Measurements from ENCODE around the gene ZNF490.
"Not testable (repeated sequence)": the region's sequence is repeated elsewhere in the genome, so short reads cannot be mapped to it uniquely, and the experiment has no call there.

Gene ZNF490

DNA sequence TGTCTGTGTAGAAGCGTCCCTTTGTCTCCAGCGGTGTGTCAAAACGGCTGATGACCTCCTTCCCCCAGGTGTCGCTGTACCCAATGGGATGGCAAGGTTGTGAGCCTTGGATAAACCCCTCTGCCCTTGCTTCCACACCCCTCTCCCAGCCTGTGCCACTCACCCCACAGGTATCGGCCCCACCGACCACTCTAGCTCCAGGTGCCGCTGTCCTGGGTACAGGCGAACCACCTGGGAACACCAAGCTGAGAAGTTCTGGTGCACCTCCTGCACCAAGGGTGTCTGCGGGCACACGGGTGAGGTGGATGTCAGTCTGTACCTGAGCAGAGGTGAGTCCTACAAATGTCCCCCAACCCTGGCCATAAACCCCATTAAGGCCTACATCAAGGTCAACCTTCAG lies 39.3 kb upstream of the ZNF490 start:
- no peak for TF ChIP-seq FOXM1 (IDR thresholded peaks at IDR 0.05; ENCODE audit: borderline replicate concordance)
- no peak for TF ChIP-seq CTBP1 (IDR thresholded peaks at IDR 0.05; ENCODE audit: borderline replicate concordance)
- no peak for TF ChIP-seq SP1 (IDR thresholded peaks at IDR 0.05)
- TF ChIP-seq L3MBTL2 (conservative IDR thresholded peaks at IDR 0.05), result no peak
- TF ChIP-seq ARNT (IDR thresholded peaks at IDR 0.05), result no peak
- no peak for TF ChIP-seq TARDBP (IDR thresholded peaks at IDR 0.05)
- no peak for TF ChIP-seq SUZ12 (IDR thresholded peaks at IDR 0.05)
- TF ChIP-seq HDGF (IDR thresholded peaks at IDR 0.05; ENCODE audit: borderline replicate concordance), result no peak
- no peak for TF ChIP-seq LEF1 (IDR thresholded peaks at IDR 0.05; ENCODE audit: borderline replicate concordance)
- TF ChIP-seq NFRKB (IDR thresholded peaks at IDR 0.05), result no peak
- TF ChIP-seq BHLHE40 (IDR thresholded peaks at IDR 0.05; ENCODE audit: borderline replicate concordance), result no peak
- no peak for TF ChIP-seq FOXA1 (IDR thresholded peaks at IDR 0.05)
- no peak for TF ChIP-seq FOXK2 (IDR thresholded peaks at IDR 0.05)
- CTCF ChIA-PET, result no interaction called here
- POLR2A ChIA-PET, result interaction anchor here (1.6 kb wide), 1 partner anchor 9 kb away, joined by 4 read pairs; no protein-coding TSS in a partner anchor

GRCh38 chr19:12648088-12648487 lies 37.5 kb upstream of the ZNF490 start:
- DNase-seq (ENCODE audit: extremely low spot score), result no peak
- TF ChIP-seq SP1 (IDR thresholded peaks at IDR 0.05) (no peak), NFRKB (IDR thresholded peaks at IDR 0.05) (no peak), FOXA1 (IDR thresholded peaks at IDR 0.05) (no peak), FOXM1 (IDR thresholded peaks at IDR 0.05; ENCODE audit: borderline replicate concordance) (no peak), LEF1 (IDR thresholded peaks at IDR 0.05; ENCODE audit: borderline replicate concordance) (no peak), TARDBP (IDR thresholded peaks at IDR 0.05) (no peak), ARNT (IDR thresholded peaks at IDR 0.05) (no peak), L3MBTL2 (conservative IDR thresholded peaks at IDR 0.05) (no peak), ELF4 (IDR thresholded peaks at IDR 0.05) (no peak), CTBP1 (IDR thresholded peaks at IDR 0.05; ENCODE audit: borderline replicate concordance) (no peak), FOXK2 (IDR thresholded peaks at IDR 0.05) (no peak), HDGF (IDR thresholded peaks at IDR 0.05; ENCODE audit: borderline replicate concordance) (no peak), PKNOX1 (IDR thresholded peaks at IDR 0.05) (no peak), BHLHE40 (IDR thresholded peaks at IDR 0.05; ENCODE audit: borderline replicate concordance) (no peak), ZNF384 (IDR thresholded peaks at IDR 0.05) (no peak), SUZ12 (IDR thresholded peaks at IDR 0.05) (no peak)
- POLR2A ChIA-PET, result no interaction called here

More for the DNA sequence above, 39.3 kb upstream of the ZNF490 start:
- no peak for DNase-seq (ENCODE audit: extremely low spot score)

GRCh38 chr19:12647490-12648071 lies 37.0 kb upstream of the ZNF490 start:
- DNase-seq (ENCODE audit: extremely low spot score), result peak; percentile 63
- ChIA-PET CTCF (no interaction called here), POLR2A (no interaction called here)
- TF ChIP-seq SUZ12 (IDR thresholded peaks at IDR 0.05) (no peak), ZNF384 (IDR thresholded peaks at IDR 0.05) (no peak), TARDBP (IDR thresholded peaks at IDR 0.05) (no peak), ARNT (IDR thresholded peaks at IDR 0.05) (no peak), FOXM1 (IDR thresholded peaks at IDR 0.05; ENCODE audit: borderline replicate concordance) (no peak), FOXK2 (IDR thresholded peaks at IDR 0.05) (no peak), PKNOX1 (IDR thresholded peaks at IDR 0.05) (no peak), LEF1 (IDR thresholded peaks at IDR 0.05; ENCODE audit: borderline replicate concordance) (no peak), FOXA1 (IDR thresholded peaks at IDR 0.05) (no peak), CTBP1 (IDR thresholded peaks at IDR 0.05; ENCODE audit: borderline replicate concordance) (no peak), BHLHE40 (IDR thresholded peaks at IDR 0.05; ENCODE audit: borderline replicate concordance) (no peak), HDGF (IDR thresholded peaks at IDR 0.05; ENCODE audit: borderline replicate concordance) (no peak), L3MBTL2 (conservative IDR thresholded peaks at IDR 0.05) (no peak)

More at GRCh38 chr19:12648088-12648487, 37.5 kb upstream of the ZNF490 start:
- CTCF ChIA-PET, result no interaction called here

DNA sequence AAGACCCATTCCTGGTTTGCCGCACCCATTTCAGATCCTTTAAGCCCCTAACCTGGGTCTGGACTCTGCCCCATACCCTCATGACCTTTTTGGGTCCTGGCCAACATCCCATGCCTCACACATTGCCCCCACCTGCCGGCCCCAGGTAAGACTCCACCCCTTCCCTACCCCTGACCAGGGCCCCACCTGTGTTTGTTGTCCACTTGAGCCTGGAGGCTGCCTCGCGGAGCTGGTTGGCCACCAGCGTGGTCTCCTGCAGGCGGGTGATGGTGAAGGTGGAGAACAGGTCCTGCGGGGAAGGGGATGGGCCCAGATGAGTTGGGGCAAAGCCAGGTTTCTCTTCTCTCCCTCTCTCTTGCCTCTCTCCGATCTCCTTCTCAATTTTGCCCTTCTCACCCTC lies 36.4 kb upstream of the ZNF490 start:
- CTCF ChIA-PET, result no interaction called here
- no peak for DNase-seq (ENCODE audit: extremely low spot score)
- POLR2A ChIA-PET, result no interaction called here
- TF ChIP-seq LEF1 (IDR thresholded peaks at IDR 0.05; ENCODE audit: borderline replicate concordance) (no peak), CTBP1 (IDR thresholded peaks at IDR 0.05; ENCODE audit: borderline replicate concordance) (no peak), FOXA1 (IDR thresholded peaks at IDR 0.05) (no peak), NFRKB (IDR thresholded peaks at IDR 0.05) (no peak), ZNF384 (IDR thresholded peaks at IDR 0.05) (no peak), ARNT (IDR thresholded peaks at IDR 0.05) (no peak), BHLHE40 (IDR thresholded peaks at IDR 0.05; ENCODE audit: borderline replicate concordance) (no peak), FOXK2 (IDR thresholded peaks at IDR 0.05) (no peak), L3MBTL2 (conservative IDR thresholded peaks at IDR 0.05) (no peak), HDGF (IDR thresholded peaks at IDR 0.05; ENCODE audit: borderline replicate concordance) (no peak), PKNOX1 (IDR thresholded peaks at IDR 0.05) (no peak), FOXM1 (IDR thresholded peaks at IDR 0.05; ENCODE audit: borderline replicate concordance) (no peak), ELF4 (IDR thresholded peaks at IDR 0.05) (no peak), SP1 (IDR thresholded peaks at IDR 0.05) (no peak), SUZ12 (IDR thresholded peaks at IDR 0.05) (no peak), TARDBP (IDR thresholded peaks at IDR 0.05) (no peak)

DNA sequence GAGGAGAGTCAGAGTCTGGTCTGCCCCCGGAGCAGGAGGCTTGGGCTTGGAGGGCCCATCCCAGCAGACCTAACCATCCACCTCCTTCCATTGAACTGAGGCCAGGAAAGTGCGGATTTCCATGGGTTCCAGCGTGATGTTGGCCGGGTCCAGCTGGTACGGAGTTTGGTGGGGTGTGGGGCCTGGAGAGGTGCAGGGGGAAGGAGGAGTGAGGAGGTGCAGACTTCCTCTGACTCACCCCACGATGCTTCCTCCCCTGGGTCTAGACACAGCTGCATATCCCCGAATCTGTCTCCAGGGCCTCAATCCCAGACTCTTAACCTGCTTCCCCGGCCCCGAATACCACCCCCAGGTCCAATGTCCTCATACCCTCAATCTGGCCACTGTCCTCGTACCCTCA lies 35.9 kb upstream of the ZNF490 start:
- TF ChIP-seq ARNT (IDR thresholded peaks at IDR 0.05), result no peak
- no peak for TF ChIP-seq SUZ12 (IDR thresholded peaks at IDR 0.05)
- TF ChIP-seq FOXK2 (IDR thresholded peaks at IDR 0.05), result no peak
- TF ChIP-seq PKNOX1 (IDR thresholded peaks at IDR 0.05), result no peak
- TF ChIP-seq CTBP1 (IDR thresholded peaks at IDR 0.05; ENCODE audit: borderline replicate concordance), result no peak
- TF ChIP-seq NFRKB (IDR thresholded peaks at IDR 0.05), result no peak
- no peak for TF ChIP-seq FOXA1 (IDR thresholded peaks at IDR 0.05)
- no peak for TF ChIP-seq ZNF384 (IDR thresholded peaks at IDR 0.05)
- no peak for TF ChIP-seq LEF1 (IDR thresholded peaks at IDR 0.05; ENCODE audit: borderline replicate concordance)
- no peak for TF ChIP-seq BHLHE40 (IDR thresholded peaks at IDR 0.05; ENCODE audit: borderline replicate concordance)
- no peak for TF ChIP-seq TARDBP (IDR thresholded peaks at IDR 0.05)
- POLR2A ChIA-PET, result no interaction called here
- no peak for DNase-seq (ENCODE audit: extremely low spot score)
- CTCF ChIA-PET, result no interaction called here

GRCh38 chr19:12643716-12644115 lies 33.1 kb upstream of the ZNF490 start:
- DNase-seq (ENCODE audit: extremely low spot score); POLR2A ChIA-PET: not testable (repeated sequence)

More at GRCh38 chr19:12643716-12644115, 33.1 kb upstream of the ZNF490 start:
- CTCF ChIA-PET, result not testable (repeated sequence)
